Activated naive CD8-positive, alpha-beta T cell treated with anti-CD3 and anti-CD28 coated beads for 36 hours (primary cell): ENCODE measurements around the gene ADIPOR2. TPM values are rescaled to one million over a fixed set of nuclear protein-coding genes. Genes with fewer than 3 reads are reported as not detected.

Source experiments
- DNase-seq: peaks from one replicate; pipeline ENCODE4 v3.0.0; 2021
- H3K27ac Mint-ChIP-seq: one replicate; pipeline ENCODE4 v1.8.0; 2022; ENCODE audit warnings: mild to moderate bottlenecking, moderate library complexity, mixed read lengths
- H3K27me3 Mint-ChIP-seq: one replicate; pipeline ENCODE4 v1.8.0; 2022; ENCODE audit warnings: mild to moderate bottlenecking, mixed read lengths
- H3K36me3 Mint-ChIP-seq: one replicate; pipeline ENCODE4 v1.8.0; 2021; ENCODE audit warnings: mild to moderate bottlenecking, mixed read lengths
- H3K4me1 Mint-ChIP-seq: one replicate; pipeline ENCODE4 v1.8.0; 2021; ENCODE audit warnings: mixed read lengths
- H3K4me3 Mint-ChIP-seq: one replicate; pipeline ENCODE4 v1.8.0; 2022; ENCODE audit warnings: mild to moderate bottlenecking, moderate library complexity, mixed read lengths
- H3K9me3 Mint-ChIP-seq: one replicate; pipeline ENCODE4 v1.8.0; 2022; ENCODE audit warnings: mixed read lengths
- total RNA-seq, 2 experiments: library from RNA; stranded (reverse); gene quantifications; one replicate each; pipeline ENCODE4 v1.2.3, GENCODE V29; 2021

ADIPOR2 gene
- total RNA-seq, 2 experiments from 2014 or later, result 59.8 to 62.9 TPM

DNA sequence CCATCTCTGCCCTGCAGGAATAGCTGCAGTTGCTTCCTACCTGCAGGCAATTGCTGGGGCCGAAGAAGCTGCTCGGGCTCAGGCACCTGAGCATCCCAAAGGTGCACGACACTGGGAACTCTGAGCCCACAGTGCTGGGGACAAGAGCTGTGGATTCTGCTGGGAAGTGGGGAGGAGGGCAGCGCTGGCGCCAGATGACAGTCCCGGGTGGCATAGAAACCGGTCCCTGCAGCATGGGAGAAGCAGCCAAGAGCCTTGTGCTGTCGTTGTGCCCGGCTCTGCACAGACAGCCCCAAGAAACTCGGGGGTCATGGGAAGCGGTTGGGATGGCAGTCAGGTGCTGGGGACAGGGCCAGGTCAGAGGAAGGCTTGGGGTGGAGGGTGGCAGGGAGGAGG is 130.0 kb downstream of the ADIPOR2 start:
- peaks cover 3% of the 10 kb centered on the region for H3K4me1 Mint-ChIP-seq
- no peaks in the 10 kb centered on the region for H3K36me3 Mint-ChIP-seq
- no peak overlapping the region for H3K4me3 Mint-ChIP-seq
- no peak overlapping the region for H3K27ac Mint-ChIP-seq
- no peak for DNase-seq
- no peaks in the 10 kb centered on the region for H3K9me3 Mint-ChIP-seq
- peaks cover 30% of the 10 kb centered on the region for H3K27me3 Mint-ChIP-seq

DNA sequence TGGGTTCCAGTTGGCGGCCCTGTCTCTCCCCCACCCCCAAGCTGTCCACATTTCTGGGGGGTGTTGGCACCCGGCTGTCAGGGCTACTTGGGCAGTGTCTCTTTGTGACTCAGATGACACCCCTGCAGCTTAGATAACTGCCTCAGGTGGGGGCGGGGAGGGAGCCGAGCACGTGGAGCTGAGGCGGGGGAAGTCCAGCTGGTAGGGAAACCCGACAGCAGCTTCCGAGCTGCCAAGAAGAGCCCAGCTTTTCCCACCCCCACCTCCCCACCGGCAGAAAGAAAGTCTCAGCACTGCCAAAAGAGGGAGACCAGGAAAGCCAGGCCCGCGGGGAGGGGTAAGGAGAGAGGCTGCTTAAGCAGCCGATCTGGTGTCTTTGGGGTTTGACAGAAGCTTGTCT is 130.9 kb downstream of the ADIPOR2 start:
- Mint-ChIP-seq H3K36me3 (no peaks in the 10 kb centered on the region), H3K4me3 (no peak overlapping the region), H3K4me1 (peaks cover 3% of the 10 kb centered on the region), H3K9me3 (no peaks in the 10 kb centered on the region), H3K27ac (no peak overlapping the region), H3K27me3 (peaks cover 30% of the 10 kb centered on the region)
- no peak for DNase-seq

DNA sequence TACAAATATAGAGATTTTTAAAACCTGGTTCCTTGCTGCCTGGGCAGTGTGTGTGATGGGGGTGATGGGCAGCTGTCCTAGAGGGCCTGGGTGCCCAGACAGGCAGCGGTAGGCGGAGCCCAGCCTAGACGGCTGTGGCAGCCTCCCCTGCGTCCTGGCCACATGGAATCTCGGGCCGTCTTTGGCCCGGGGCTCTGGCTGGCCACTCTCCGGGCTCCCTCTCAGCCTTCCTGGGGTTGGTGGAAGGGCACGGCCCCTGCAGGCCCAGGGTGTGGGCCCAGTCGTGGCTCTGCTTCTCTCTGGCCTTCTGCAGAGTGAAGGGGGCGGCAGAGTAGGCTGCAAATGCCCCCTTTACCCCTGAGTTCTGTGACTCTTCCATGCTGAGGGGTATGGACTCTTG is 131.8 kb downstream of the ADIPOR2 start:
- H3K27me3 Mint-ChIP-seq, result peaks cover 30% of the 10 kb centered on the region
- H3K27ac Mint-ChIP-seq, result no peak overlapping the region
- DNase-seq, result no peak
- no peaks in the 10 kb centered on the region for H3K9me3 Mint-ChIP-seq
- H3K4me1 Mint-ChIP-seq, result peaks cover 3% of the 10 kb centered on the region
- no peak overlapping the region for H3K4me3 Mint-ChIP-seq
- no peaks in the 10 kb centered on the region for H3K36me3 Mint-ChIP-seq

DNA sequence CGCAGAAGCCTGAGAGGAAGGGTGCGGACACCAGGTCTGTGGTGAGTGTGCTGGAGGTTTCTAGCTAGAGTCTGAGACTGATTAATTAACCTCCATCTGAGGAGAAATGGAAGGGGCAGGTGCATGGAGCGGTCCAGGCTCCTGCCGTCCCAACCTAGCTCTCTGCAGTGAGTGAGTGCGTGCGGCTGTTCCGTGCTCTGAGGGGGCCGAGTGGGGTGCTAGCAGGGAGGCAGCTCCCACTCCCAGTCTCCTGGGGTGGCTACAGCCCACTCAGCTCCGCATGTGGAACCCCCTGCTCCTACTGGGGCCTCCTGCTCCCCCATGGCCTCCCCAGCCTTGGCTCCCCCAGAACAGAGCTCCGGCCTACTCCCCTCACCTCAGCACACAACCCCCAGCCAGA is 132.4 kb downstream of the ADIPOR2 start:
- peaks cover 30% of the 10 kb centered on the region for H3K27me3 Mint-ChIP-seq
- no peak overlapping the region for H3K4me3 Mint-ChIP-seq
- H3K27ac Mint-ChIP-seq, result no peak overlapping the region
- no peak for DNase-seq
- no peaks in the 10 kb centered on the region for H3K9me3 Mint-ChIP-seq
- H3K4me1 Mint-ChIP-seq, result peaks cover 3% of the 10 kb centered on the region
- H3K36me3 Mint-ChIP-seq, result no peaks in the 10 kb centered on the region

DNA sequence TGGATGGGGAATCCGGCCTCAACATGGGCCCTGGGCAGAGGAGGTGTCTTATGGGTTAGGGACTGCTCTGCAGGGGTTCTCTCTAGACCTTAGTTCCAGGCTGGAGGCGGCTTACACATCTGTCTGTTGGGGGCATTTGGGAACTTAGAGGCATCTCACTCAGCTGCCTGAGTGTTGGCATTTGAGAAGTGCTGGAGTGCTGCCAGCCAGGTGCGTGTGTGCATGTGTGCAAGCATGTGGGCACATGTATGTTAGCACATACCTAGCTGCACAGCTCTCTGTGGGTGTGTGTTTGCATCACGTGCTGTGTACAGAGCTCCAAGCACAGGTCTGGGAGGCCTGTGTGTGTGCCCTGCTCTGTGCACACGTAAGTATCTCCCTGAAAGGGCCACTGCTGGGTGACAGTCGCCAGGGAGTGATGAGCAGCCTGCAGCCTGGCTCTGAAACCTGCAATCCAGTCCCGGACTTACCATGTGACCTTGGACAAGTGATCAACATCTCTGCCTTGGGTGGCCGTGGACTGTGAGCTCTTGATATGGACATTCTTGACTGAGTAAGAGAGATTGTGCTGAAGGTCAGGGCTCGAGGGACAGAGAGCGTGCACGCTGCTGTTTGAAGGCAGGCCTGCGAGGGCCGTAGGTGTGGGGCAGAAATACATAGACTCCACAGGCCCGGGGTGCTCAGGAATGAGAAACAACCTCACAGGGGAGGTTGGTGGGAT is 134.7 kb downstream of the ADIPOR2 start:
- Mint-ChIP-seq H3K4me1 (no peaks in the 10 kb centered on the region), H3K27me3 (peaks cover 22% of the 10 kb centered on the region), H3K27ac (no peak overlapping the region), H3K9me3 (no peaks in the 10 kb centered on the region), H3K4me3 (no peak overlapping the region), H3K36me3 (no peaks in the 10 kb centered on the region)
- no peak for DNase-seq

DNA sequence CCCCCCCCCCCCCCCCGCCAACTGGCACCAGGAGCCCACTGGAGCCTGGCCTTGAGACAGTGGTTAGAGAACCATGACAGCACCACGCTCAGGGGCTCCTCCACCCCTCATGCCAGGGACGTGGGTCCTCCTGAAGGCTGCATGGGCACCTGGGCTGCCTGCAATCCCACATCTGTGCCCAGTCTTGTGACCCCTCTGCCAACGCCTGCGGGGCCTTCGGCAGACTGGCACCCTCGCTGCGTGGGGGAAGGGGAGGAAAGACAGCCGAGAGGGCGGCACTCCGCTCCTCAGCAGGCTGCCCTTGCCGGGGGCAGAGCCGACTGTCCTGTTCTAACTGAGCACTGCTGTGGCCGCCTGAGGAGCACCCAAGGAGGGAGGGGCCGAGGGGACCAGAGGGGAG is 135.5 kb downstream of the ADIPOR2 start:
- peaks cover 22% of the 10 kb centered on the region for H3K27me3 Mint-ChIP-seq
- H3K36me3 Mint-ChIP-seq, result no peaks in the 10 kb centered on the region
- H3K27ac Mint-ChIP-seq, result no peak overlapping the region
- no peaks in the 10 kb centered on the region for H3K4me1 Mint-ChIP-seq
- no peak overlapping the region for H3K4me3 Mint-ChIP-seq
- no peak for DNase-seq
- H3K9me3 Mint-ChIP-seq, result no peaks in the 10 kb centered on the region

DNA sequence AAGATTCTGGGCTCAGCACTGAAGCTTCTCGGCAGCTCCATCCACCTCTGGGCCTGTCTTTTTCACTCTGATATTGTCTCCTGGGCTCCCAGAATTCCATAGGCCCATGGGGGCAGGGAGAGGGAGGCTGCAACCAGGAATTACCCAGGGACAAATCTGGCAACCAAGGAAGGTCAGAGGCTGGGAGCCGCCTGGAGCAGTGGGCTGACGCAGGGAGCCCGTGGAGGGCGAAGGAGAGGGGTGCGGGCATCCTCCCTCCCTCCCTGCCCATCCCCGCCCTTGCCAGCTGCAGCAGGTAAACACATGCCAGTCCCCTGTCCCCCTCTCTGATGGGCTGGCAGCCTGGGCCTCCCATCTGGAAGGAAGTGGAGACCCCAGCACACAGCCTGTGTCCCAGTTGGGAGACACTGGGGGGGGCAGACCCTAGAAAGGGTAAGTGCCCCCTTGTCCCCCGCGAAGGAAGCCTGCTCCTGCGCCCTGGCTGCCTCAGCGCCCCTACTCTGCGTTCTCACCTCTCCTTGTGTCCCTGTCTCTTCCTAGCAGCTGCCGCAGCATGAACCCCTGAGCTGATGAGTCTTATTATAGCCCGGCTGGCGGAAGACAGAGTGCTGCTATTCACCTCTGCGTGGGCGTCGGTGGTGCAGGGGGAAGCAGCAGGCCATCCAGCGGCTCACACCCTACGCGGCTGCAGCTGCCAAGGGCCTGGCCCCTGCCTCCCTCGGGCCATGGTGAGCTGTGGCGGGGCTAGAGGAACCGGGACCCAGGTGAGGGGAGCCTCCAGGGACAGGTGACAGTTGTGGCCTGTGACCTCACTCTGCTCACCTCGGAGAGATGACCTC is 136.2 kb downstream of the ADIPOR2 start:
- Mint-ChIP-seq H3K4me1 (no peaks in the 10 kb centered on the region), H3K9me3 (no peaks in the 10 kb centered on the region), H3K4me3 (no peak overlapping the region), H3K36me3 (no peaks in the 10 kb centered on the region), H3K27me3 (peaks cover 25% of the 10 kb centered on the region), H3K27ac (no peak overlapping the region)
- DNase-seq, result no peak

DNA sequence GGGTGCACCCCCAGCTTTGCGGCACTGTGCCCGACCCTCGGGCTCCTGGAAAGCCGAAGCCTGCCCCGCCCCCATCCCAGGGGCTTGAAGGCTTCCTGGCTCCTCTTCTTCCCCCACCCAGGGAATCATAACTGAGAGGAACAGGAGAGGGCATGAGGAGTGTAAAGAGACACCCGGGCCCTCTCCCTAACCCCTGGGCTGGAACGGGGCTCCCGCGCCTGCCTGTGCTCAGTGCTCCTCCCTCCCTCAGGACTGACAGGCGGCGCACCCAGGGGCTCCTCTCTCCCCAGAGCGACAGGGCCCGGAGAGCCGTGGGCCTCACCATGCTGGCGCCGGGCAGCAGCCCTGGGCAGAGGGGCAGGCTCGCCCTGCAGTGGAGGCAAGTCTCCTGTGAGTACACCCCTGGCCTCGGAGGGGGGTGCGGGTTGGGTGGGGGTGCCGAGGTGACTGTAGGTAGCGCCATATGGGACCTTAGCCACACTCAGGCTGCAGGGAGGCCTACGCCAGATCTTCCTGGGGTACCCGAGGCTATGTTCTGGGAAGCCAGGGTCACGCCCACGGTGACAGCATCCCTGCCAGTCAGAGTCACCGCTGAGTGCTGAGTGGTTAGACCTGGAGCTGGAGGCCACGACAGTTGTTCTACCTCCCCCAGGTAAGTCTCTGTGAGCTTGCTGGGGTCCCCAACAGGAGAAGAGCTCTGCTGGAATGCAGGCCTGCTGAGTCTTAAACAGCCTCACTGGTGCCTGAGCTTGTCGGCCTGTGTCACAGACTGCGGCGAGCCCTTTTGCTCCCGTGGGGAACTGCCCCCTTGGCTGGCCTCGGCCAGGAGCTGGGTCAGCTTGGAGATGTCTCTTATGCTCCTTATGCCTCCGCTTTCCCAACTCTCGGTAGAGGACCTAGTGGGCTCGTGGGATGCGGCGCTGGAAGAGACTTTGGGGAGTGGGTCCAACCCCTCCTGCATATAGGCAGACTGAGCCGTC is 137.2 kb downstream of the ADIPOR2 start:
- no peak overlapping the region for H3K27ac Mint-ChIP-seq
- no peaks in the 10 kb centered on the region for H3K36me3 Mint-ChIP-seq
- no peaks in the 10 kb centered on the region for H3K9me3 Mint-ChIP-seq
- H3K4me3 Mint-ChIP-seq, result no peak overlapping the region
- no peaks in the 10 kb centered on the region for H3K4me1 Mint-ChIP-seq
- peaks cover 25% of the 10 kb centered on the region for H3K27me3 Mint-ChIP-seq
- DNase-seq, result no peak

DNA sequence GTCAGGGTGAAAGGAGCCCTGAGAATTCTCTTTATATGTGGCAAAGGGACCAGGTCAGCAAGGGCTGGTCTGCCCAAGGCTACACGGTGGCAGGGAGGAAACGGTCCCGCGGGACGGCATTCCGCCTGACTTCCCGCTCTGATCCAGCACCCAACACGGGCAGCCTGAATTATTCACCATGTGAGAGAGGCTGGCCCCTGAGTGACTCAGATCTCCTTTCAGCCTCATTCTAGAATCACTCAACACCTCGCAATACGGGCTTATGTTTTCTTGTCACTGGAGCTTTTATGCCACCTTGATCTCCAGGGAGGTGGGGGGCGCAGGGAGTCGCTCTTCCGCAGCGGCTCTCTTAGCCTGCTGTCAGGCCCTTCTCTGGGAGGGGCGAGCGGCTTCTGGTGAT is 138.0 kb downstream of the ADIPOR2 start:
- Mint-ChIP-seq H3K27ac (no peak overlapping the region), H3K9me3 (no peaks in the 10 kb centered on the region), H3K4me1 (no peaks in the 10 kb centered on the region), H3K27me3 (peaks cover 25% of the 10 kb centered on the region), H3K4me3 (no peak overlapping the region), H3K36me3 (no peaks in the 10 kb centered on the region)
- no peak for DNase-seq

DNA sequence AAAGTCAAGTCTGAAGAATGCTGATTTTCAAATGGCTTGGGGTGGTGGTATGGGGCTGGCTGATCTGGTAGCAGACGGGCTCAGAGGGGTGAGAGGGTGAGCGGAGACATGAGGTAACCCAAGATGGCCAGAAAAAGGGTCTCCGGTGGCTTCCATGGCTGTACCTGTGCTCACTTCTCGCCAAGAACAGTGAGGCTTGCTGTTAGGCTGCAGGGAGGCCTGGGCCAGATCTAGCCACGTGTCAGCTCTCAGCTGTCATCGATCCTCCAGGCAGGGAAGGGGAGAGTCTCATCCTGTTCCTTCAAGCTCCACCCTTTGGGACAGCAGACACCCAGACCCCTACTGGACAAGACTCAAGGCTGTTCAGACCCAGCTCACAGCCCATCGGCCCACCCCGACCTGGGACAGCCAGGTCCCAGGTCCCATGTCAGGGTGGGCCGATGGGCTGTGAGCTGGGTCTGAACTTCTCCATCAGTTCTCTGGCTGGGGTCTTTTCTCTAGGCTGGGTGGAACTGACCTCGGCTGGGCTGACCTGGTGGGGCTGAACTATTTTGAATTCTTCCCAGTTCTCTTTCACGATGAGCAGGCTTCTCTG is 138.5 kb downstream of the ADIPOR2 start:
- Mint-ChIP-seq H3K36me3 (no peaks in the 10 kb centered on the region), H3K4me1 (no peaks in the 10 kb centered on the region), H3K4me3 (no peak overlapping the region), H3K9me3 (no peaks in the 10 kb centered on the region), H3K27ac (no peak overlapping the region), H3K27me3 (peaks cover 25% of the 10 kb centered on the region)
- no peak for DNase-seq

DNA sequence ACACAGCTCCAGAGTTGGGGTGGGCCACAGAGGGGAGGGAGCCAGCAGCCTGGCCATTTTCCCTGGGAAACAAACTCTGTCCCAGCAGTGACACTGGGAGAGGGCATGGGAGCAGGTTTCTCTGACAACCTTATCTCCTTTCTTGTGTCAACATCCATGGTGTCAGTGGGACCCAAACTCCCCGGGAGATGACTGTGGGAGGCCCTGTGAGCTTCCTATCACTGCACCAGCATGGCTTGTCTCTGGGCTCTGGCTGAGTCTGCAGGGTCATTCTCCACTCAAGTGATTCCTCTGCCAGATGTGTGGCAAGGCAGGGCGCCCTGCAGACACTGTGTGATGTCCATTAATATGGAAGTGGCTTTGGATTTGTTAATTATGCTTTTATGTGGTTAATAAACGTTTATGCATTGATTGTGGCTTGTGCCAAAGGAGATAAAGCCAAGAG is 139.6 kb downstream of the ADIPOR2 start:
- H3K36me3 Mint-ChIP-seq, result no peaks in the 10 kb centered on the region
- no peak for DNase-seq
- H3K27me3 Mint-ChIP-seq, result peaks cover 25% of the 10 kb centered on the region
- no peak overlapping the region for H3K27ac Mint-ChIP-seq
- H3K4me1 Mint-ChIP-seq, result no peaks in the 10 kb centered on the region
- H3K4me3 Mint-ChIP-seq, result no peak overlapping the region
- no peaks in the 10 kb centered on the region for H3K9me3 Mint-ChIP-seq

DNA sequence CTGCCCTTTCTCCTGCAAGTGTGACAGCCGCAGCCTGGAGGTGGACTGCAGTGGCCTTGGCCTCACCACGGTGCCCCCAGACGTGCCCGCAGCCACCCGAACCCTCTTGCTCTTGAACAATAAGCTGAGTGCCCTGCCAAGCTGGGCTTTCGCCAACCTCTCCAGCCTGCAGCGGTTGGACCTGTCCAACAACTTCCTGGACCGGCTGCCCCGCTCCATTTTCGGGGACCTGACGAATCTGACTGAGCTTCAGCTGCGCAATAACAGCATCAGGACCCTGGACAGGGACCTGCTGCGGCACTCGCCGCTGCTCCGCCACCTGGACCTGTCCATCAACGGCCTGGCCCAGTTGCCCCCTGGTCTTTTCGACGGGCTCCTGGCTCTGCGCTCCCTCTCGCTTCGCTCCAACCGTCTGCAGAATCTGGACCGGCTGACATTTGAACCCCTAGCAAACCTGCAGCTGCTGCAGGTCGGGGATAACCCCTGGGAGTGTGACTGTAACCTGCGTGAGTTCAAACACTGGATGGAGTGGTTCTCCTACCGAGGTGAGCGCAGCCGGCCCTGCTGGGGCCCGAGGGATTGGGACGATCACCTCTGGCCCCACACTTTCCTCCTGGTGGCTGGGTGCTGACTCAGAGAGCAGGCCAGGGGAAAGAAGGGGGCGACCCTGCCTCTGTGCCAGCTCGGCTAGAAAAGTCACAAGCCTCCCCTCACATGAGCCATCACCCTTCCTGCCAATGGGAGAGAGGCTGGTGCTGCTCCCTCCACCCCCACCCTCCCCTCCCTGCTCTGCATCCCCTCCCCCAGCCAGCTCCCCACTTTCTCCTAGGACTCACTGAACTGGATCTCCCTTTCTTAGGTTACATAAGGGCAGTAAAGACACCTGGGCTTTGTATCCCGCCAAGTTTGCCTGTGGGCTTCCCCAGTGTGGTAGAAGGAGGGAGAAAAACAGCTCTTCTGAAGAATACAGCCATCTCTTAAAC is 140.4 kb downstream of the ADIPOR2 start:
- H3K27ac Mint-ChIP-seq, result no peak overlapping the region
- H3K36me3 Mint-ChIP-seq, result no peaks in the 10 kb centered on the region
- H3K27me3 Mint-ChIP-seq, result peaks cover 25% of the 10 kb centered on the region
- H3K4me1 Mint-ChIP-seq, result no peaks in the 10 kb centered on the region
- no peaks in the 10 kb centered on the region for H3K9me3 Mint-ChIP-seq
- peak; percentile 25 for DNase-seq
- H3K4me3 Mint-ChIP-seq, result no peak overlapping the region

DNA sequence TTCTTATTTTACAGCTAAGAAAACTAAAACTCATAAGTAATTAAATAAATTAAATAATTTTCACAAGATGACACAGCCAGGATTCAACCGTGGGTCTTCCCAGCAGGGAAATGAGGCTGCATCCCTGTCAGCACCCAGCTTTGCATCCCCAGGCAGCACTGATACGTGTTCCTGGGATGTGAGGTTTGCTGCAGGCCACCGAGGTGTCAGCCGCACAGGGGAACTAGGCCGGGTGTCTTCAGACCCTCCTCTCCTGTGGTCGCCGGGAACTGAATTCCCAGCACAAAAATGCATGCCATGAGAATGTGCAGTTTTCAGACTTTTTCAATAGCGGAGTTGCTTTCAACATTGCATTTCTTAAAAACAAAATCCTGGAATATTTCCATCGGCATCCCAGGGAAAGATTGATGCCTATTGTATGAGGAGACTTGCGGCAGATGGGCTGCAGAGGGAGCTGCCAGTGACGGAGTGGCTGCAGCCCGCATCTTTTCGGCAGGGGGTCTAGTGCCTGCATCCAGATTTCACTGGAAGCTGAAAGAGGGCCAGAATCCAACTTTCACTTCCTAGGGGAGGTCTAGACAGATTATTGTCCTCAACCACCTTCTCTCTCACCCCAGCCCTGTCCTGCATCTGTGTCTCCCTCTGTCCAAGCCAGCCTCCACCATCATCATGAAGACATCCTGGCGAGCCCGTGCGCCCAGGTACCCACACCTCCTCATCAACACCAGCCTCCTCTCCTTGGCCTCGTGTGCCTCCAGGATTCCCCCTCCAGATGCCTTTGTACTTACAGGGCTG is 142.1 kb downstream of the ADIPOR2 start:
- no peaks in the 10 kb centered on the region for H3K36me3 Mint-ChIP-seq
- no peaks in the 10 kb centered on the region for H3K4me1 Mint-ChIP-seq
- no peaks in the 10 kb centered on the region for H3K9me3 Mint-ChIP-seq
- no peak overlapping the region for H3K27ac Mint-ChIP-seq
- DNase-seq, result no peak
- H3K27me3 Mint-ChIP-seq, result peaks cover 25% of the 10 kb centered on the region
- no peak overlapping the region for H3K4me3 Mint-ChIP-seq
